Astrocyte of the cerebellum (primary cell): ENCODE results near the gene LMTK2.

Experiments
- DNase-seq: peaks from one replicate; pipeline ENCODE4 v3.0.0-alpha.2; 2011; ENCODE audit warnings: low read depth
- H3K4me3 ChIP-seq: 2 replicates; pipeline ENCODE4 v1.5.1; 2011; ENCODE audit warnings: mild to moderate bottlenecking, low read depth, low read length, moderate library complexity
- in situ Hi-C: cut with HindIII; loops from 2 replicates; pipeline ENCODE4 v1.10.0; 2017; ENCODE audit warnings: low sequenced_read_pairs
- TF ChIP-seq, protein P1 (sequence below): IDR thresholded peaks from 2 replicates; pipeline ENCODE4 v1.5.1; 2012; ENCODE audit warnings: low read length, low read depth, moderate library complexity, mild to moderate bottlenecking; ENCODE audit errors: missing control alignments

LMTK2 gene

DNA sequence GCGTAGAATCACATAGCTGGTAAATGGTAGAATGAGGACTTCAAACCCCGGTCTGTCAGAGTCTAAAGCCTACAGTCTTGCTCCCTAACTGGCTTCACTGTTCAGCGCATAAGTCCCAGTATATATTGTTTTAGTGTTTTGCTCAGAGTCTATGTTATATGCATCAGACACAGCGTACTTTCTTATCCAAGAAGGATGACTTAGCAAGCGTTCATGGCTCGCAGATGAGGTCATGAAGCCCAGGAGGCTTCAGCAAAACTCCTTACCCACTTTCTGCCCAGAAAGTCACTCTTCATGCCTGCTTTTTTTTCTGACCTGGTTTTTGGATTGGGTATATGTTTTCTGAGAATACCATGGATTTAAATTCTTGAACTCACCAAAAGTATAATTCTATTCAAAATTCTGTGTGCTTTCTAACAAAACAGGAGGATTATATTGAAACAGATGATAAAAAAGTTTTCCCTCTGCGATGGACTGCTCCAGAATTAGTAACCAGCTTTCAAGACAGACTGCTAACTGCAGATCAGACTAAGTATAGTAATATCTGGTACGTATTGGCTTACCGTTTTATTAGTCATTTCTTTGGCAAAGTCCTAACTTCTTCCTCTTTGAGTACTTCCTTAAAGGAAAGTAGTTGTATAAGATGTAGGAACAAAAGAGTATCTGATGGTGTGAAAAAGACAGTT is 79.9 kb downstream of the LMTK2 start:
- TF ChIP-seq, protein P1, sequence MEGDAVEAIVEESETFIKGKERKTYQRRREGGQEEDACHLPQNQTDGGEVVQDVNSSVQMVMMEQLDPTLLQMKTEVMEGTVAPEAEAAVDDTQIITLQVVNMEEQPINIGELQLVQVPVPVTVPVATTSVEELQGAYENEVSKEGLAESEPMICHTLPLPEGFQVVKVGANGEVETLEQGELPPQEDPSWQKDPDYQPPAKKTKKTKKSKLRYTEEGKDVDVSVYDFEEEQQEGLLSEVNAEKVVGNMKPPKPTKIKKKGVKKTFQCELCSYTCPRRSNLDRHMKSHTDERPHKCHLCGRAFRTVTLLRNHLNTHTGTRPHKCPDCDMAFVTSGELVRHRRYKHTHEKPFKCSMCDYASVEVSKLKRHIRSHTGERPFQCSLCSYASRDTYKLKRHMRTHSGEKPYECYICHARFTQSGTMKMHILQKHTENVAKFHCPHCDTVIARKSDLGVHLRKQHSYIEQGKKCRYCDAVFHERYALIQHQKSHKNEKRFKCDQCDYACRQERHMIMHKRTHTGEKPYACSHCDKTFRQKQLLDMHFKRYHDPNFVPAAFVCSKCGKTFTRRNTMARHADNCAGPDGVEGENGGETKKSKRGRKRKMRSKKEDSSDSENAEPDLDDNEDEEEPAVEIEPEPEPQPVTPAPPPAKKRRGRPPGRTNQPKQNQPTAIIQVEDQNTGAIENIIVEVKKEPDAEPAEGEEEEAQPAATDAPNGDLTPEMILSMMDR, result no peak
- DNase-seq, result no peak
- no peak overlapping the region for H3K4me3 ChIP-seq
- in situ Hi-C loops, result no loop called here

DNA sequence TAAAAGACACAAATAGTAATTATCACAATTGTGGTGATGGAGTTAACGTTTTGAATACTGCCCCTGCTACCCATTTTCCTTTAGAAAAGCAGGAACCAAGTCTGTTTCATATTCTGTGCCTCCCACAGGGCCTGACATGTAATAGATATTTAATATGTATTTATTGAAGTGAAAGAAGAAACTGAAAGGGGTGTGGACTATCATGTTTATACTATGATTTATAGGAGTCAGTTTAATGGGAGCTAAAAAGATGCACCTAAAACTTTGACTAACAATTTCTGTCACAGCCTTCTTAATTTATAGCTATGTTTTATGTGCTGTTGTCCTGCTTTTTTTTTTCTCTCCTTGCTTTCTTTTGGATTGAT is 80.5 kb downstream of the LMTK2 start:
- TF ChIP-seq, protein P1, result no peak
- in situ Hi-C loops, result no loop called here
- DNase-seq, result no peak
- H3K4me3 ChIP-seq, result no peak overlapping the region

DNA sequence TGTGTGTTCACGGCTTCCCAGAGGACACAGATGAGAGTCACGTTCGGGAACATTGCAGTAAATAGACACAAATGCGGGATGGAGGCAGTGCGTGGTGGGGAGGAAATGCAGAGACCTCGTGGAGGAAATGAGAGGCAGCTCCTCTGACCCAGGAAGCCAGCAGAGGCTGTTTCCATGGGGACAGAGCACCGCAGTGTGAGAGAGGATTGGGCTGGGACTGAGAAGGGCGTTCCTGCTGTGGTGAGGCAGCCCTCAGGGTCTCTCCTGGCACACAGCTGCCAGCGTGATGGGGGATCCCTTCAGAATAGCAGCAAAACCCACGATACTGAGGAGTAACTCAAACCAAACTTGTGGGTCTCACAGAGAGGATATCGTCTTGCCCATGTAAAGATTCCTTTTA is 82.9 kb downstream of the LMTK2 start:
- no peak overlapping the region for H3K4me3 ChIP-seq
- TF ChIP-seq, protein P1, result no peak
- no peak for DNase-seq
- in situ Hi-C loops, result no loop called here

DNA sequence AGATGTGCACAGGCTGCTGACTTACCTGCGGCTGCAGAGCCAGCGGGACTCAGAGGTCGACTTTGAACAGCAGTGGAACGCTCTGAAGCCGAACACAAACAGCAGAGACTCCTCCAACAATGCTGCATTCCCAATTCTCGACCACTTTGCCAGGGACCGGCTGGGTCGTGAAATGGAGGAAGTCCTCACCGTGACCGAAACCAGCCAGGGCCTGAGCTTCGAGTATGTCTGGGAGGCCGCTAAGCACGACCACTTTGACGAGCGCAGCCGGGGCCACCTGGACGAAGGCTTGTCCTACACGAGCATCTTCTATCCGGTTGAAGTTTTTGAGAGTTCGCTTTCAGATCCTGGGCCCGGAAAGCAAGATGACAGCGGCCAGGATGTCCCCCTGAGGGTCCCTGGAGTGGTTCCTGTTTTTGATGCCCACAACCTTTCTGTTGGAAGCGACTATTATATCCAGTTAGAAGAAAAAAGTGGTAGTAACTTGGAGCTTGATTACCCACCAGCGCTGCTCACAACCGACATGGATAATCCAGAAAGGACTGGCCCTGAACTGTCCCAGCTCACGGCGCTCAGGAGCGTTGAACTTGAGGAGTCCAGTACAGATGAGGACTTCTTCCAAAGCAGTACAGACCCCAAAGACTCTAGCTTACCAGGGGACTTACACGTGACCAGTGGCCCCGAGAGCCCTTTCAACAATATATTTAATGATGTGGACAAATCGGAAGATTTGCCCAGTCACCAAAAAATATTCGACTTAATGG is 85.2 kb downstream of the LMTK2 start:
- DNase-seq, result no peak
- TF ChIP-seq, protein P1, result no peak
- in situ Hi-C loops, result no loop called here
- no peak overlapping the region for H3K4me3 ChIP-seq

DNA sequence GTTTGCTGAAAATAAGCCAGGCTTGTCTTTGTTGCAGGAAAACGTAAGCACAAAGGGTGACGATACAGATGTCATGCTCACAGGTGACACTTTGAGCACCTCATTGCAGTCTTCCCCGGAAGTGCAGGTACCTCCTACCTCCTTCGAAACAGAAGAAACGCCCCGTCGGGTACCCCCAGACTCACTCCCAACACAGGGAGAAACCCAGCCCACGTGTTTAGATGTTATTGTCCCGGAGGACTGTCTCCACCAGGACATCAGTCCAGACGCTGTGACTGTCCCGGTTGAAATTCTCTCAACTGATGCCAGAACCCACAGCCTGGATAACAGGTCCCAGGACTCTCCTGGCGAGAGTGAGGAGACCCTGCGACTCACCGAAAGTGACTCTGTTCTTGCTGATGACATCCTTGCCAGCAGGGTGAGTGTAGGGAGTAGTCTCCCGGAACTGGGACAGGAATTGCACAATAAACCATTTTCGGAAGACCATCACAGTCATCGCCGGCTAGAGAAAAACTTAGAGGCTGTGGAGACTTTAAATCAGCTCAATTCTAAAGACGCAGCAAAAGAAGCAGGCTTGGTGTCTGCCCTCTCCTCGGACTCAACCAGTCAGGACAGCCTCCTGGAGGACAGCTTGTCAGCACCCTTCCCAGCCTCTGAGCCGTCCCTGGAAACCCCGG is 86.3 kb downstream of the LMTK2 start:
- H3K4me3 ChIP-seq, result no peak overlapping the region
- in situ Hi-C loops, result no loop called here
- TF ChIP-seq, protein P1, result no peak
- DNase-seq, result no peak

DNA sequence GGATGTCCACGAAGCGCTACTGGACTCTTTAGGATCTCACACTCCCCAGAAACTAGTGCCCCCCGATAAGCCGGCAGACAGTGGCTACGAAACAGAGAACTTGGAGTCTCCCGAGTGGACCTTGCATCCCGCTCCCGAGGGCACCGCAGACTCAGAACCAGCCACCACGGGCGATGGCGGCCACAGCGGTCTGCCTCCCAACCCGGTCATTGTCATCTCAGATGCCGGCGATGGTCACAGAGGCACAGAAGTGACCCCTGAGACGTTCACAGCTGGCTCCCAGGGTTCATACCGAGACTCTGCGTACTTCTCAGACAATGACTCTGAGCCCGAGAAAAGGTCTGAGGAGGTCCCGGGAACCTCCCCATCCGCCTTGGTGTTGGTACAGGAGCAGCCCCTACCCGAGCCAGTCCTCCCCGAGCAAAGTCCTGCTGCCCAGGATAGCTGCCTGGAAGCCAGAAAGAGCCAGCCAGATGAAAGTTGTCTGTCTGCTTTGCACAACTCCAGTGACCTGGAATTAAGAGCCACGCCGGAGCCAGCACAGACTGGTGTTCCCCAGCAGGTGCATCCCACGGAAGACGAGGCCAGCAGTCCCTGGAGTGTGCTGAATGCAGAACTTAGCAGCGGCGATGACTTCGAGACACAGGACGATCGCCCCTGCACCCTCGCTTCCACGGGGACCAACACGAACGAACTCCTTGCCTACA is 87.0 kb downstream of the LMTK2 start:
- in situ Hi-C loops, result no loop called here
- TF ChIP-seq, protein P1, result no peak
- no peak overlapping the region for H3K4me3 ChIP-seq
- DNase-seq, result no peak
